Fibroblast of skin of left quadriceps (primary cell): ENCODE results near the gene TCEANC2.

Experiments used
- DNase-seq, 2 experiments: peaks; one replicate each; pipeline ENCODE4 v3.0.0-alpha.2; 2013; ENCODE audit warnings: low read depth in 2 of 2

TCEANC2 gene

DNA sequence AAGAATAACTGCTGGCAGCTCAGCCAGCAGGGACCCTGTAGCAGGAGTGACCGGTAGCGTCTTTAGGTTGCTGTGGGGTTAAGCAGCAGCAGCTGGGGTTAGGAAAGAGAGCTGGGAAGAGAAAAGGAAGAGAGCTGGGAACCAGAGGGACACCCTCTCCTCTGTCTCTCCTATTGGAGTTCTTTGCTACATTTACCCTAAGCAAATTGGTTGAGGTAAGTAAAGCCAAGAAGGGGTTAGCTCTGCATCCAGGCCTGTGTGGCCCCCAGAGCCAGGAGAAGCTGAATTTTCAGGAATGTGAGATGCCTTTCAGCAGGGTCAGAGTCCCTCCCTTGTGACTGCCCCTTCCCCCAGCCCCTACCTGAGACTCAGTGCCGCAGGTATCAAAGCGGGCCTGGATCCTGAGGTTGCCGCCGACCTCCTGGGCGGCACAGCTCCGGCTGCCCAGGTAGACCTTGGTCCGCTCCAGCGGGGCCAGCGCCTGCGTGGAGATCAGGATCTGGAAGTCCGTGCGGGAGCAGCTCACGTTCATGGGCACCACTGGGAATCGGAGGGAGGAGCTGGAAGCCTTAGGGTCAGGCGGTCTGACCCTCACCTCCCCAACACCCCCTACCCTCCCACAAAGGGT, 83.0 kb downstream of the TCEANC2 start:
- DNase-seq: no peak

DNA sequence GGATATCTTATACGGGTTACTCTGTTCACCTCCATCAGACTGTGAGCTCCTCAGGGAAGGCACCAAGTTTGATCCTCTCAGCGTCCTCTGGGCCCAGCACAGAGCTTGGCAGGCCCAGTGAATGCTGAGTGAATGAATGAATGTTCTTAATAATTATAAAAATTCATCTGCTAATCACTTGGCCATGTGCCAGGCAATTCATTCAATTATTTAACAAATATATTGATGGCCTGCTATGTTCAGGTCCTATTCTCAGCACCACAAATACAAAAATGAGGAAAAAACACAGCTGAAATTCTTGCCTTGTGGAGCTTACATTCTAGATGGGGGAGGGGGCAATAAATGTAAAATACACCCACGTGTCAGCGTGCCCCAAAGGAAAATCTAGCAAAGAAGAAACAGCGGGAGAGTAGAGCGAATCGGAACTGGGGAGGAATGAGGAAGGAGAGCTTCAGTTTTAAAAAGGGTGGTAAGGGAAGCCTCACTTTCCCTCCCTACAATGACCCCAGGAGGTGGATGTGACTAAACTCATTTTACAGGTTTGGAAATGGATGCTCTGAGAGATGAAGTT, 83.6 kb downstream of the TCEANC2 start:
- no peak for DNase-seq

DNA sequence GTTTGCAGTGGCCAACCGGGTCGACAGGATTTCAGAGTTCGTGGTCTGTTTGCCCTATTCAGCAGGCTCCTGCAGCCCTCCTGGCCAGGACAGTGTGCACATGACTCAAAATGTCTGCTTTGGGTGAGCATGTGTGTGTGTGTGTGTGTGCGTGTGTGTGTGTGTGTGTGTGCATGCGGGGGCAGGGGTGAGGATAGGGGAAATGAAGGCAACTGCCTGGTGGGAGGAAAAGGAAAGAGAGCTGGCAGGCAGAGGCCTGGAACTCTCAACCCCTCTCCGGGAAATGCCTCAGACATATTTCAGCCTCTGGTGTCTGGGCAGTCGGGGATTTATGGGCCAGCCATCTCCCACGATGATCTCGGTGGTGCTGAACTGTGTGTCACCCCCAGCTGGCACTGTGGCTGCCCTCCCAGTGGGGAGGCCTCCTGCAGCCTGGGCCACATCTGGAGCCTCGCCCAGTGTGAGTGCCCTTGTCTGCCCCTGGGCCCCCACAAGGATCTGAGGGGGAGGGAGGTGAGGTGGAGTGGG, 84.2 kb downstream of the TCEANC2 start:
- DNase-seq: peak; percentile 21 to 32

DNA sequence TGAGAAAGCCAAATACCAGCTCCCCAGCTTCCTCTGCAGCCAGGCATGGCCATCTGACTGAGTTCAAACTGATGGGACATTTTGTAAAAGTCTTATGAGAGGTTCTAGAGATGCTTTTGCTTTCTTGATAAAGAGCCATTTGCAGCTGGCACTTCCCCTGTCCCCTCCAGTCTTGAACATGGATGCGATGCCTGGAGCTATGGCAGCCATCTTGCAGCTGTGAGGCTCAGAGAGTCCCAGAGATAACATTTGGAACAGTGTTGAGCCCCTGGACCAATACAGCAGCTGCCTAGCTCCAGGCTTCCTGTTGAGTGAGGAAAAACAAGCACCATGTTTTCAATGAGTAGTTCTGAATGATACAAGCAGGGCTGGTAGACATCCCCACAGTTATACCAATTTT, 85.6 kb downstream of the TCEANC2 start:
- no peak for DNase-seq

DNA sequence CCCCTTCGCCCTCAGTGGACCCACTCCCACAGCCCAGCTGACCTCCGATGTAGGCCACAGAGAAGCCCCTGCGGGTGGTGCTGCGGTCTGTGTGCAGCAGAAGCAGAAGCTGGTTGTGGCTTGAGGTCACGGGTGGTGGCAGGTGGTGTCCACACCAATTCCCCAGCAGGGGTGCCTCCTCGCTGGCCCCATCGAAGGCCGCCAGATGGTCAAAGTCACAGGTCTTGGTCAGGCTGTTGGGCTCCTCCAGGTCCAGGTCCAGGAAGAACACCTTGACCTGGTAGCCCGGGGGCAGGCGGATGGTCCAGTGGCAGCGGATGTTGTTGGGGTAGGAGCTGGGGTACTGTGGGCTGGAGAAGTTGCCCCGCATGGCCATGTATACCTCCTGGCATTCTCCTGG, 86.3 kb downstream of the TCEANC2 start:
- DNase-seq: no peak

DNA sequence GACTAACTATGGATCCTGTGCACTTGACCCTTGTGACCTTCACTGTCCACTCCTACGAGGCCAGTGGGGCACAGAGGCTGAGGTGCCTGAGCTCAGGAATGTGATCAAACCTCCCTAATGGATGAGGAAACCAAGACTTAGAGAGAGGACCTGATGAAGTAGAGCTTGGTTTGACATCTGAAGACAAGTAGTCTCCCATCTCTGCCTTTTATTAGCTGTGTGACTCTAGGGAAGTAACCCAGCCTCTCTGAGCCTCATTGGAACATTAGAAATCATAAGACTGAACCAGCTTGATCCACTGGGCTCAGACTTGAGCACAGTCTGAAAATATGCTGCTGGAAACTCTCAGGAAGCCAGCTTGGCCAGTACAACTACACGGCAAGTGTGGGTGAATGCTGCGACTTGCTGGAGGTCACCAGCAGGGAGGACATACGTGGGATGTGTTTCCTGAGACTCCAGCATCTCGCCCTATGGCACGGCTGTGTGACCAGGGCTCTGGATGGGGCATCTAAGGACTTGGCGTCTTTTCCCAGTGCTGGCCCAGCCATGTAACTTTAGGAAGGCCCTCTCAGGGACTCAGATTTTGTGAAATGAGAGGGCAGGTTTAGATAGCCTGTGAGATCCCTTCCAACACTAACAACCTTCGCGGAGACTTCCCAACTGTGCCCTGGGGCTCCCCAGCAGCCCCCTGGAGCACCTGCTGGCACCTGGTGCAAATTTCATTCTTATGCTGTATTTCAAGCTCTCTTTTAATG, 88.9 kb downstream of the TCEANC2 start:
- DNase-seq: no peak

DNA sequence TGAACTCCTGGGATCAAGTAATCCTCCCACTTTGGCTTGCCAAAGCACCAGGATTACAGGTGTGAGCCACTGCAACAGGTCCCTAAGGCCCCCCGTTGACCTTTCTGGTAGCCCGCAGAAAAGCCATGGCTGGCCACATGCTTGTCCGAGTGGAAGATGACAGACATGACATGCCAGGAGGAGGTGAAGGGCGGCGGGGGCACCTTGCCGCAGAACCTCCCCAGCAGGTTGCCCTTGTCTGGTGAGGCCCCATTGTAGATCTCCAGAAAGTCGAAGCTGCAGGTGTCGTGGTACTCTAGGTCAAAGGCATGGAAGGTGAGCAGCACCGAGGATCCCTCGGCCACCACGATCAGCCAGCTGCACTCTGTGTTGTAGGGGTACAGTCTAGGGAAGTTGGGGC, 91.0 kb downstream of the TCEANC2 start:
- no peak for DNase-seq

DNA sequence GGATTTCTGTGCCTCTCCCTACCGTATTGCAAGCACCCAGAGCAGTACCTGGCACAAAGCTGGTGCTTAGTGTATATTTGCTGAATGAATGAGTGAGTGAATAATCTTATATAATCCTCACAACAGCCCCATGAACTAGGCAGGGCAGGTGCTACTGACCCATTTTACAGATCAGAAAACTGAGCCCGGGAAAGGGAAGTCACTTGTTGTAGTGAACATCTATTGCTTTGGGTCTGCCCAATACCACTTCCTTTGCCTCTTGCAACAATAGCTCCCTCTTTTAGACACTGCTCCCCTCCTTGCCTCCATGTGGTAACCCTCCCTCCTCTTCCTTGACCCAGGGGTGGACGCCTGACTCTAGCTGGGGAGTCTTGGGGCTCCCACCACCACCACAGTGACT, 96.3 kb downstream of the TCEANC2 start:
- DNase-seq: no peak

DNA sequence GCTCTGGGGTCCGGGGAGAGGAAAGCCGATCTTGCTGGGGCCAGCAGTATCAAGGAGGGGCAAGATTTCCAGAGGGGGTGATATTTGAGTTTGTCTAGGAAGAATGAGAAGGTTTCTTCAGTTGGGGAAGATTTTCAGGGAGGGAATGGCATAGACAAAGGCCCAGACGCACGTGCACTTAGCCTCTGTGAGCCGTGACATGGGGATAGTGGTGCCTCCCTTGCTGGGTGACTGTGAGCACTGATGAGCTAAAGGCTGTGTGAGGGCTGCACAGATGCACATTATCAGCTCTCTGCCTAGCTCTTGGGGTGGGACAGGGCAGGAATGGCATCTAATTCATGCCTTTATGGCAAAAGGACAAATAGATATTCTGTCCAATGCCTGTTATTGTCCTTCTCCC, 97.6 kb downstream of the TCEANC2 start:
- DNase-seq: no peak

DNA sequence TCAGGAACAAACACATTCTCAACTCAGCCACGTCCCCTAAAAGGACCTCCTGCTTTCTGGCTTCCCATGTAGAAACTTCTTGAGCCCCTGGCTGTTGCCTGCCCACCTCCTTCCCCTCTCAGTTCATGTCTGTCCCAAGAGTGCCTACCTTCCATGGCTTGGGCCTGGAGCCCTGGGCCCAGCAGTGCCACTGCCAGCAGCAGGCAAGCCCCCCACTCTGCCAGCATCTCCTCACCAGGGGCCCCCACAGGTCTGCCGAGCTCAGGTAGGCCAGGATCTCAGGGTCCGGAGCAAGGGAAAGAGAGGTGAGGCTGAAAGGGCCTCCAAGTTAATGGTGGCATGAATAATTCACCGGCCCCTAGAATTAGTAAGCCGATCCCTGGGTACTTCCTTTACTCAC, 99.3 kb downstream of the TCEANC2 start, which contains the start of gene CDCP2:
CDCP2 (minus strand) TSS at position 305 of the 400 bp plus-strand sequence; CDS start at position 227, 78 bp downstream.
- no peak for DNase-seq

DNA sequence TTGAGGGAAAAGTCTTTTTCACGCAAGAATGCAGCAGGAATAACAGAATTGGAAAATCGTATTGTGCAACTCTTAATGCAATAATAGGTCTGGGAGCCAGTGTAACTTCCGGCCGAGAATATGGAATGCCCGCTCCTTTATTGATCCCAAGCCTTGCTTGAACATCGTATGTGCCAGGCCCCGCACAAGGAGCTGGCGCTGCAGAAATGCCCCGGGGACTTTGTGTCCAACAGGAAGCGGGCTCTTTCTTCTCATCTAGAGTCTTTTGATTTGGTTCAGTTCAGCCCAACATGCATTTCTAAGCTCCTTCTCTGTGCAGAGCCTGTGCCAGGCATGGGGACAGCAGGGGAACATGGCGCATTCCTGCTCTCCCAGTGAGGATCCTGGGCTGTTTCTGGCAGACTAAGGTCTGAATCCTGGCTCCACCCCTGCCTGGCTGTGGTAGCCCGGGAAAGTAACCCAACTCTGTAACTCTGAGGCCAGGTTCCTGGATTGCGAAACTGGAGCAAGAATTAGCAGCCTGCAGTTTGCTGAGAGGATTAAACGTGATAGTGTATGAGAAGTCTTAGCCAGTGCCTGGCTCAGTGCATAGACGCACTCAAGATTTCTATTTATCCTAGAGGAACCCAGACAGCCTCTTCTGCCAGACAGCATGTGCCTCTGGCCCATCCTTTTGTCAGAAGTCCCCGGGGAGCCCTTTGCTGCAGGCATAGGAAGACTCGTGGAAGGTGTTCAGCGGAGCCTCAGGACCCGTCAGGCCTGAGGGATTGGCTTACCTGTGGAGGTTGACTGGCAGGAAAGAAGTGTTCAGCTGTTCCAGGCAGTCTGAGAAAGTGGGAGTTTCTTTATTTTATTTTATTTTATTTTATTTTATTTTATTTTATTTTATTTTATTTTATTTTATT, 100.4 kb downstream of the TCEANC2 start:
- peak; percentile 45 to 54 for DNase-seq
